ENCODE measurements around the gene CDK11B.

- TF ChIP-seq CTCF (conservative IDR thresholded peaks at IDR 0.05; ENCODE audit: low read depth, low read length) (no peak), EZH2phosphoT487 (IDR thresholded peaks at IDR 0.05; ENCODE audit: borderline replicate concordance, low read length) (no peak)
Measured at GRCh38 chr1:1618396-1619068, 40.3 kb downstream of the CDK11B start.

All from PC-3 (cell line).